Measurements from ENCODE around the gene TOMT. TPM values are rescaled to one million over a fixed set of nuclear protein-coding genes. Genes with fewer than 3 reads are reported as not detected.

Gene TOMT, protein sequence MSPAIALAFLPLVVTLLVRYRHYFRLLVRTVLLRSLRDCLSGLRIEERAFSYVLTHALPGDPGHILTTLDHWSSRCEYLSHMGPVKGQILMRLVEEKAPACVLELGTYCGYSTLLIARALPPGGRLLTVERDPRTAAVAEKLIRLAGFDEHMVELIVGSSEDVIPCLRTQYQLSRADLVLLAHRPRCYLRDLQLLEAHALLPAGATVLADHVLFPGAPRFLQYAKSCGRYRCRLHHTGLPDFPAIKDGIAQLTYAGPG
- not detected in 2 replicates for total RNA-seq (2014; rRNA removed)
- not detected for Bru-seq, nascent RNA
- BruChase-seq, experiment 1, labeled RNA remaining after a 6-hour chase: not detected
- percentile 35 among the genes with signal in this experiment for BruChase-seq, experiment 2, labeled RNA remaining after a 2-hour chase
- long read RNA-seq: 0 reads

GRCh38 chr11:72105888-72106287 lies at the start of gene TOMT:
TSS of gene TOMT (plus strand) at chr11:72105924. CDS start at chr11:72105952, 28 bp downstream.
- H3F3A ChIP-seq (ENCODE audit: low read length, unreplicated experiment): no peaks in the 10 kb centered on the region
- no TSS peak for BruUV-seq (replicated peaks)
- H3K79me2 ChIP-seq (ENCODE audit: low read length): peaks cover 22% of the 10 kb centered on the region
- TF ChIP-seq EZH2 (IDR thresholded peaks at IDR 0.05; ENCODE audit: low read length, unreplicated experiment): no peak
- no peak for TF ChIP-seq CTCF (conservative IDR thresholded peaks at IDR 0.05; ENCODE audit: low read depth, low read length)
- TF ChIP-seq EZH2phosphoT487 (IDR thresholded peaks at IDR 0.05; ENCODE audit: borderline replicate concordance, low read length): no peak
- no peak for DNase-seq
- CTCF ChIA-PET: interaction anchor here (0.7 kb wide), 1 partner anchor 1279 kb away, joined by 3 read pairs; no protein-coding TSS in a partner anchor
- H3K27me3 ChIP-seq (ENCODE audit: low read length): no peaks in the 10 kb centered on the region
- no peak within 1 kb of the TSS for H3K4me2 ChIP-seq (ENCODE audit: low read length)
- H2AFZ ChIP-seq (ENCODE audit: low read length): no peak within 1 kb of the TSS
- POLR2A ChIA-PET (ENCODE audit: unreplicated experiment): no interaction called here
- no peak within 1 kb of the TSS for H3K27ac ChIP-seq (ENCODE audit: low read length)
- no peaks in the 10 kb centered on the region for H3K9me2 ChIP-seq (replicated peaks; ENCODE audit: low read length)
- no peak within 1 kb of the TSS for H3K4me3 ChIP-seq (ENCODE audit: low read length)
- no peaks in the 10 kb centered on the region; the same call in 1 of the 2 replicates for H3K36me3 ChIP-seq (ENCODE audit: low read depth, low read length)
- intact Hi-C loops (cut with micrococcal nuclease): no loop called here
- peaks cover 18% of the 10 kb centered on the region for H3K4me1 ChIP-seq (ENCODE audit: insufficient read depth, low read length)
- no peaks in the 10 kb centered on the region for H3K9me3 ChIP-seq (ENCODE audit: low read length)
- H4K20me1 ChIP-seq (ENCODE audit: low read length): no peaks in the 10 kb centered on the region
- H3K9ac ChIP-seq (ENCODE audit: low read length): no peak within 1 kb of the TSS
- ATAC-seq: no peak

- Histone ChIP-seq H3F3A (ENCODE audit: low read length, unreplicated experiment) (no peaks in the 10 kb centered on the region), H3K79me2 (ENCODE audit: low read length) (peaks cover 48% of the 10 kb centered on the region), H3K4me3 (ENCODE audit: low read length) (no peak overlapping the region), H3K9me3 (ENCODE audit: low read length) (no peaks in the 10 kb centered on the region), H3K27me3 (ENCODE audit: low read length) (no peaks in the 10 kb centered on the region), H4K20me1 (ENCODE audit: low read length) (peaks cover 6% of the 10 kb centered on the region; the same call in 1 of the 2 replicates), H3K27ac (ENCODE audit: low read length) (no peak overlapping the region), H2AFZ (ENCODE audit: low read length) (no peak overlapping the region), H3K4me1 (ENCODE audit: insufficient read depth, low read length) (no peaks in the 10 kb centered on the region), H3K9me2 (replicated peaks; ENCODE audit: low read length) (no peaks in the 10 kb centered on the region), H3K9ac (ENCODE audit: low read length) (no peak overlapping the region), H3K4me2 (ENCODE audit: low read length) (no peak overlapping the region), H3K36me3 (ENCODE audit: low read depth, low read length) (peaks cover 17% of the 10 kb centered on the region; the same call in 1 of the 2 replicates)
- intact Hi-C loops (cut with micrococcal nuclease): no loop called here
- ATAC-seq: no peak
- no peak for DNase-seq
- ChIA-PET CTCF (no interaction called here), POLR2A (ENCODE audit: unreplicated experiment) (no interaction called here)
- TF ChIP-seq EZH2phosphoT487 (IDR thresholded peaks at IDR 0.05; ENCODE audit: borderline replicate concordance, low read length) (no peak), CTCF (conservative IDR thresholded peaks at IDR 0.05; ENCODE audit: low read depth, low read length) (no peak), EZH2 (IDR thresholded peaks at IDR 0.05; ENCODE audit: low read length, unreplicated experiment) (no peak)
- no TSS peak for BruUV-seq (replicated peaks)
Measured at GRCh38 chr11:72058416-72059034, 47.2 kb upstream of the TOMT start.
